Left renal pelvis (tissue), 4 donors: ENCODE results near the gene RAB2B. TPM values are rescaled to one million over a fixed set of nuclear protein-coding genes. Genes with fewer than 3 reads are reported as not detected.

ENCODE experiments used
- DNase-seq, 4 donors: peaks; one replicate each; pipeline ENCODE4 v3.0.0-alpha.2; 2013; ENCODE audit warnings: low read depth in 4 of 4, low spot score in 3 of 4
- polyA plus RNA-seq, 4 donors: library from polyadenylated mRNA; unstranded; fragments of 120-200 nt; gene quantifications; one replicate each; pipeline ENCODE4 v1.2.1, GENCODE V29; 2013; ENCODE audit not compliant: insufficient read length in 4 of 4

RAB2B gene
- 10 to 100 TPM; 37.7 to 44.4 (median 39.2) TPM for polyA plus RNA-seq

DNA sequence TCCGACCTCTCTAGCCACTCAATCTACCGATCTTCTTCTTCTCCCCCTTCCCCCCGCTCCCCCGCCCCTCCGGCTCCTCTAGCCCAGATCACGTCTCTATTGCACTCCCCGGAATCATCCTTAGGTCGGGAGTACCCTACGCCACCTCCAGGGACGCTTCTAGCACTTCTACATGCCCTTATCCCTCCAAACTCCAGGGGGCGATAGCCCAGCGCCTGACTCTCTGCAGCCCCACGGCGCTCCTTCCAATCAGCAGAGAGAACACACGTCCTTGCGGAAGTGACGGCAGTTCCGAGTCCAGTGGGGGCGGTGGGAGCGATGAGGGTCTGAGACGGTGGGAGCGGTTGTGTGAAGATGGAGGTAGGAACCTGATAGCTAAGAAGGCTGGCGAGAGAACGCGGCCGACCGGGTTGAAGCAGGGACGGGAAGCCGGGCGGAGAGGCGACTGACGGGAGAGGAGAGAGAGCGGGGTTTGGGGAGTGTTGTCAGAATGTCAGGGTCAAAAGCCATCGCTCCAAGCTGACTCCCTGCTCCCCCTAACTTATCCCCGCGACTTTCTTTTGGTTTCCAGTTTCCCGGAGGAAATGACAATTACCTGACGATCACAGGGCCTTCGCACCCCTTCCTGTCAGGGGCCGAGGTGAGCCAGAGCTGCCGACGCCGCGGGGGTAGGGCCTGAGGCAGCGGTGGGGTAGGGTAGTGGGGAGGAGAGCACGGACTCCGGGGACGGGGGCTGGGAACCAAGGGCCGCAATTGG lies at the start of gene RAB2B, which contains the start of gene TOX4:
RAB2B (minus strand) TSS at position 35 of the 757 bp plus-strand sequence. CDS start 87 bp downstream, outside the sequence.
TOX4 (plus strand) TSS at position 271 of the 757 bp plus-strand sequence; CDS start at position 355, 84 bp downstream.
- peak; percentile 96 to 98 (median 98) for DNase-seq

DNA sequence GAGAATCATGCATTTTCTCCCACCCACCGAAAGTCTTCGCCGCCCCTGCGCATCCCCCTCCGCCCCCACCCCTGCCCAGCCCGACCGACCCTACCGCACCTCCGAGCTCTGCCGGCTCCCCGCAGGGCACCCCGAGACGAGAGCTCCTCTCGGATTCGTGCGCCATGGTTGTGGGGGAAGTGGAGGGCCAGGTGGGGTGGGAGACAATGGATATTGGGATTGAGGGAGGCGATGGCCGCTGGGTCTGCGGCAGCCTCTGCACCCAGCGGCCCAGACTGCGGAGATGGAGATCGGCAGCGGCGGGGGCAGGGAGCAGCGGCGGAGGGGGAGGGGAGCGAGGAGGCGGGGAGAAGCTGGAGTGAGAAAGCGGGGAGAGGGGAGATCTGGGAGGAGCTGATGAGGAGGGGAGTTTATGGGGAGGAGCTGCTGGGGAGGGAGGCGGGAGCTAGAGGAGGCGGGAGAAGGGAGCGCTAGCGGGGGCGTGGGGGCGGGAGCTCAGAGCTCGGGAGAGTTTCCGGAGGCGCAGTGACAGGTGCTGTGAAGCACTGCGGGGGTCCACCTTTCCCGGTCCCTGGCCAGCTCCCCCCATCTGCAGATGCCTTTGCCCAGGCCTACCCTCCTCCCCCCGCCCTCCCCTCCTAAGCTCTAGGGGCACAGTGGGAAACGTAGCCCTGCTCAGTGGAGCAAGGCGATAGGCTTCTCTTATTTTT lies 49.4 kb upstream of the RAB2B start, which contains the start of gene SALL2:
SALL2 (minus strand) TSS at position 385 of the 710 bp plus-strand sequence; CDS start at position 166, 219 bp downstream.
- peak; percentile 81 to 88 (median 84) for DNase-seq

DNA sequence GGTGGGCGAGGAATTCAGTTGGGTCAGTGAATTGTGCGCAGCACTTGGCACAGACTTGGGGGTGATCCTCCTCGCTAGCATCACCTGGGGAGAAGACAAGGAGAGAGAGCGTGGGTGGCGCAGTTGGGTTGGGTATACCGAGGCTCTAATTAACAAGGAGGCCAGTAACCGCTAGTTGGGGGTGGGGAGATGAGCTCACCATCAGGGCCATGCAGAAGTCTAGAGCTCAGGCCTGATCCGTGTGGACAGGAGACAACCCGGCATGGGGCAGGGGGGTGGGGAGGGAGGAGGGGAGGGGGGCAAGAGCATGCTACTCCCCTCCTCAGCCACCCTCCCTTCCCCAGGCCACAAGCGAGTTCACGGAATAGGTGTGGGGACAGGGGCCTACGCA lies 48.8 kb upstream of the RAB2B start:
- no peak for DNase-seq

DNA sequence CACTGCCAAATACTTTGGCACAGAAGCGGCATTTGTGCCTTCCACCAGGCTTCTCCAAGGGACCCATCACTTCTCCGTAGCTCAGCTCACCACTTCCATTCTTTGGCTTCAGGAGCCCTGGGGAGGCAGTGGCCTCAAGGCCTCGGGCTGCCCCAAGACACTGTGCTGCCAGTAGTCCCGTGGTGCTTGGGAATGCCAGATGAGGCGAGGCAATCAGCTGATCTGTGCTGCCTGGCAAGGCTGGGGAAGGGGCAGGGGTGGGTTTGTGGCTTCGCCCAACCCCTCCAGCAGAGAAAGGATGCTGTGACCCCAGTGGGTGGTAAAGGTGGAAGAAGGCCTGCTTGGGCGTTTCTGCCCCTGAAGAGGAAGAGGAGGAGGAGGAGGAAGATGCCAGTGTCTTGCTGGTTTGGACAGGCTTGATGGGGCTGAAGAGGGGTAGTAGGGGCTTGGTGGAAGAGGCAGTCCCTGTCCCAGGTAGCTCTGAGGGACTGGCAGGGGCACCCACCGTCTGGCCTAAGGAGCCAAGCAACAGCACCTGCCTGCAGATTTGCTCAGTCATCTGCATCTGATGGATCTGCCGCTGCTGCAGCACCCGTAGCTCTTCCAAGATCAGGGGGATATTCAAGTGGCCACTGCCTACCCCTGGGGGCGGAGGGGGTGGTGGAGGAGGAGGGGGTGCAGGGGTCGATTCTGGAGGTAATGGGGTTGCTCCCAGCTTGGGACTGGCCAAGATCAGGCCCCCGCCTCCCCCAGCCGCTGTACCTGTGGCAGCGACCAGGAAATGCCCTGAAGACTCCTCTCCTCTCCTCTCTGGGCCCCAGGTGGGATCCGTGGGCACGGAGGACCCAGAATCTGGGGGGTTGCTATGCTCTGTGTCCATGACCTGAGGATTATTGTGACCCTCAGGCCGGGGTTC lies 48.1 kb upstream of the RAB2B start:
- DNase-seq: no peak

DNA sequence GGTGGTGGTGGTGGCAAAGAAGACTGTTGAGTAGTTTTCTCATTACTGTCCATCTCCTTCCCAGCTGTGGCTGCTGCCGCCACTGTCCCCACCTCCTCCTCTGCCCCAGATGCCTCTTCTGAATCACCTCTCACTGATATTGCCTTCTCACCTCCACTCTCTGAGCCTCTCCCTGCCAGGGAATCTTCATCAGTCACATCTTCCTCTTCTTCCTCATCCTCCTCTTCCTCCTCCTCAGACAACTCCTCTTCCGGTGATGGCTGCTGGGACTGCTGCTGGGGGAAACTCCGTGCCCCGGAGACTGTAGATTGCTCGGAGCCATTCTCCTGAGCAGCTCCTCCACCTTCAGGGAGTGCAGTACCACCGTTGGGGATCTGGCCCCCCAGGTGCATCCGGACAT lies 46.4 kb upstream of the RAB2B start:
- DNase-seq: no peak

DNA sequence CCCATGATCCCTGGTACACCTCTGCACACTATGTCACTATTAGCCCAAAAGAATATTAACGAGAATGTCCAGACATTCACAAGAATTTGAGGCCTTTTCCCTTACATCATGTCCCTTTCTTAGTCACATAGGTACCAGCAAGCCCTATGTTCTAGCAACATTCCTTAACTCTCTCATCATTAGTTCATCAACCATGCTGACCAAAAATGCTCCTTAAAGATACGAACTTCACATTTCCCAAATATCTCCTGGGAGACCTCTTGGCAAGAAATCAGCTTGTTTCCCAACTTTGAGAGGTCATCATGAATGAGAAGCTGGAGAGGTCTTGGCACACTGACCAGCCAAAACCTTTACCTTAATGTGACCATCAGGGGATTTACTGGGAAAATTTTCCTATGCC lies 44.7 kb upstream of the RAB2B start:
- no peak for DNase-seq

DNA sequence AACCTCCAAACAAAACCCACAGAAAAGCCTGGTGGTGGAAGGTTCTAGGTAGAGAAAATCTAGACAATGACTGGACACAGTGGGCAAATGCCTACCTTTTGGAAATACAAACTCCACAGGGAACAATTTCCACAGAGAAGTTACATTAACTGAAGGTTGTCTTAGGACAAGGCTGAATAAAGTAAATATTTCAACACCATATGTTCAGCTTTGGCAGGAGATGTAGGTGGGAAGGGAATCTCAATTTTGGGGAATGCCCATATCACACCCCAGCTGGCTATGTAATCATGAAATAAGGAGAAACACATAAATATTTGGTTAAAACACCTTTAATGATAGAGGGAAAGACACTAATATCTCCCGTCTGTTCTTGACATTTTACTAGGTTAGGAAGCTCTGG lies 44.0 kb upstream of the RAB2B start:
- no peak for DNase-seq

DNA sequence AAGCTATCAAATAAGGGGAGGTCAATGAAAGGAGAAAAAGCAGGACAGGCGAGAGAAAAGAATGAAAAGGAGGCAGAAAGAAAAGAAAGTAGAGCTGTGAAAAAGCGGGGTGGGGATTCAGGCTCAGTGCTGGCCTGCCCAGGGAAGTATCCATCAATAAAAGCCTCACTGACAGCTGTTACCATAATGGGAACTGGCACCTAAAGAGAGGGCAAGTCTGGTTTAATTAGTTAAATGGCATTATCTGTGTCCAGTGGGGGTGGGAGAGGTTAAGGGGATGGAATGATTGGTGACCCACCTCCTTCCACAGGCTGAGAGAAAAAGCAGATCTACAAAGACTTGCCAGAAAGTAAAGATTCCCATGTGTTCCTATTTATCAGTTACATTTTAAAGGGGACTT lies 42.0 kb upstream of the RAB2B start:
- no peak for DNase-seq

DNA sequence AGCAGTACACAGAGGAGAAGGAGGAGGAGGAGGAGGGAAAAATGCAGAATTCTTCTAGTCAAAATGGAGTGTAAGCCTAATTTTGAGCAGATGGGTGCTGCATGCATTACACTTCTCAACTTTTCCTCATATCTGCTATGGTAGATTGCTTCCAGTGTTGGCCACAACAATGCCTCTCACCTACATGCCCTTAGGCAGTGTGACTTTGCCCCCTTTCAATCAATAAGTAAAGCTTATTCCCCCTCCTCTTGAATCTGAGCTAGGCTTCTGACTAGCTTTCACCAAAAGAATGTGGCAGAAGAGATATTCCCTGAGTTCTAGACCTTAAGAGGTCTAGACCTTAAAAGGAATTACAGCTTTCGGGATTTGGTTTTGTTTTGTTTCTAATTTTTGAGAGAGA lies 37.6 kb upstream of the RAB2B start:
- DNase-seq: no peak

DNA sequence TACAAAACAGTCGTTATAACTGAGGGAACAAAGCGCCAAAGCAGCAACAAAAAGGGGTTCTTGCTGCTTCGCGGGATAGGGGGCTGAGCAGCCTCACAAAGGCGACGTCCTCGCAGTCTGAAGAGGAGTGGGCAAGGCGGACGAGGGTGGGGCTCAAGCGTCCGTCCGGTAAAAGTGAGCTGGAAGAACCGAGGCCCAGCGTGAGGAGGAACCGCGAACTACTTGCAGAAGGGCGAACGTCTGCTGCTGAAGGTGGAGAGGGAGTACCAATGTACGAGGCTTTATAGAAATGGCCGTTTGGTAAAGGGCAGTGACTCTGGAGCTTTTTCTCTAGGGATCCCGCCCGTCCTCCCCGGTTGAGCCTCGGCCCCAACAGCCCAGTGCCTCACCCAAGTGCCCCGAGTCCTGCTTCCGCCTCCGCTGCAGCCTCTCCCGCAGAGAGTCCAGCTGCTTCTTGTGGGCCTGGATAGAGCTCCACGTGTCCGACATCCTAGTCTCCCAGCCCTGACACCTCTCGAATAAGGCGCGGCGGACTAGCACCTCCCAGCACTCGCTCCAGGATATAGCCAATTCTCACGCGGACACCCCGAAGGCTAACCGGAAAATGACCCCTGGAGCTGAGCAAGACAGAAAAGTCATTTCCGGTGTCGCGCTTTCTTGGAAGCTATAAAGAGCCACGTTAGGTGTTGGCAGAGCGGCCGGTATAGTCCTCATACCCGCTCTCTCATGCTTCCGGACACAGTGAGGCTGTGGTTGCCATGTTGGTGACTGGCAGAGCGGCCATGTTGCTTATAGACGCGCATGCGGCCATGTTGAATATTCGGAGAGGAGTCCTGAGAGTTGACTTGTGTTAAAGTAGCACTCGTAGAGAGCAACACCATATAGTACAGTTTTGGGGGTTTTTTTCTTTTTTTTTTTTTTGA lies 34.2 kb upstream of the RAB2B start, which contains the start of gene METTL3:
METTL3 (minus strand) TSS at position 606 of the 923 bp plus-strand sequence; CDS start at position 489, 117 bp downstream.
- peak; percentile 96 to 98 (median 97) for DNase-seq

DNA sequence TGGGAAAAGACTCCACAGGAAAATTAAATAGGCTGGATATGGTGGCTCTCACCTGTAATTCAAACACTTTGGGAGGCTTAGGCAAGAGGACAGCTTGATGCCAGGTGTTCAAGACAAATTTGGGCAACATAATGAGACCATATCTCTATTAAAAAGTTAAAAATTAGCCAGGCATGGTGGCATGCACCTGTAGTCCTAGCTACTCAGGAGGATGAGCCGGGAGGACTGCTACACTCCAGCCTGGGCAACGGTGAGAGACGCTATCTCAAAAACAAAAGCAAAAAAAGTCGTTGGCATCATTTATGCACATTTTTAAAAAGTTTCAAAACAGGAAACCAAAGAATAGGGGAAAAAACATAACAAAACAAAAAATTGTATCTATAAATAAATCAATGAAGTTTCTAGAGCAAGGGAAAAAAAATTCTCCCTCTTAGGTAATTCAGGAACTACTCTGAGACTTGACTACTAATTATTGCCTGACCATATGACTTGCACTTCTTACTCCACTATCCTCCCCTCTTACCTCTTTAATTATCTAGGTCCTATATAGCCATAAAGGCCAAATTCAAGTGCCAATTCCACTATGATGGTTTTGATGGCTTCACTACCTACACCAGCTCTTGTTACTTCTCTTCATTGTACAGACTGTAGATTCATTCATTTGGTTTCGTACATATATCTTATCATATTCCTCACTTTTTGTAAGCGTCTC lies 32.8 kb upstream of the RAB2B start:
- DNase-seq: no peak

DNA sequence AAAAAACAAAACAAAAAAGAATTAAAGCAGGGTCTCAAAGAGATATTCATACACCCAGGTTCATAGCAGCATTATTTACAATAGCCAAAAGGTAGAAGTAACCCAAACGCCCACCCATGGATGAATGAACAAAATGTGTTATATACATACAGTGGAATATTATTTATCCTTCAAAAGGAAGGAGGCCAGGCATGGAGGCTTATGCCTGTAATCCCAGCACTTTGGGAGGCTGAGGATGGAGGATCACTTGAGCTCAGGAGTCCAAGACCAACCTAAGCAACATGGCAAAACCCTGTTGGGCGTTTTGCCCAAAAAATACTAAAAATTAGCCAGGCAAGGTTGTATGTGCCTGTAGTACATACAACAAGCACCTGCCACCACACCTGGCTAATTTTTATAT lies 29.8 kb upstream of the RAB2B start:
- no peak for DNase-seq

DNA sequence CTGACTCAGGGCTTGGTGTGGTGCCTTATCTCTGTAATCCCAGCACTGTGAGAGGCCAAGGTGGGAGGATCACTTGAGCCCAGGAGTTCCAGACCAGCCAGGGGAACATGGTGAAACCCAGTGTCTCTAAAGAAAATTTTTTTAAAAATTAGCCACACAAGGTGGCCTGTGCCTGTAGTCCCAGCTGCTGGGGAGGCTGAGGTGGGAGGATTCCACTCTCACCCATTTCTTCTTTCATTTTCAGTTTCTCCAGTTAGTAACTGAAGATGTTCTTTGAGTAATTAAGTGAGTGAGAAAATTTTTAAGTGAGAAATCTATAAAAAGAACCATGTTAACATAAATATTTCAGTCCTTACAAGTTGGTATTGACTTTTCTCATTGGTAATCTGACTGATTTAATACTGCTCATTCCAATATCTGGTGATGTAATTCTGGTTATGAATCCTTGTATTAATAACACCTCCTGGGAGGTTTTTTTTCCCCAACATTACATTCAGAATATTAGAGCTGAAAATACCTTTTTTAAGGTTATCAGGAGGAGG lies 28.3 kb upstream of the RAB2B start:
- no peak for DNase-seq

DNA sequence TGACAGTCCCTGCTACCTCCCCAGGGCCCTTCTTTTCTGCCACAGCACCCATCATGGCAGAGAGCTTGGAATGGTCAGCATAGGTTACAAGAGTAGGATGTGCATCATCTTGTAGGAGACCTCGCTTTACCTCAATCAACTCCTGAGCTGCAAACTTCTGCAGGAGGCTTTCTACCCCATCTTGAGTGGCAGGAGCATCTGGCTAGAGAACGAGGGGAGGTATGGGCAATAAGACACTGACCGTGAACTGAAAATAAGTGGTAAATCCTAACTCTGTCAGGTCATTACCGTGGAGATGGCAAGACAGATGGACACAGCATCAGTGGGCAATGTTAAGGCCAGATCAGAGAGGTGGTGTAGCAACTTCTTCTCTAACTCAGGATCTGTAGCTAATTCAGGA lies 26.6 kb upstream of the RAB2B start:
- no peak for DNase-seq

DNA sequence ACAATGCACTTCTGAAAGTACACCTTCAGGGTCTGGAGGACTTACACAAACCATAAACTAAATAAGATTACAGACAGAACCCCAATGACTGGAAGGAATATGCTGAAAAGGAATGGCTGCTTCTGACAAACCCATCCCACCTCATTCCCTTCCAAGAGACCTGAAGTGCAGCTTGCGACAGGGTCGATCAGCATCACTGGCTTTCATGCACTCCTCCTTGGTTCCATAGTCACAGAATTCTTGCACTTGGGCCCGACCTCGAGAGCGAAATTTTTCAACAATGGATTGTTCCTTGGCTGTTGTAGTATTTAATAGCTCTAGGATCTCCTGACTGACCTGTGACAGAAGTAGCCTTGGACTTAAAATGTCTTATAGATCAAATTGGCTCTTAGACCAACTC lies 24.8 kb upstream of the RAB2B start:
- DNase-seq: no peak

DNA sequence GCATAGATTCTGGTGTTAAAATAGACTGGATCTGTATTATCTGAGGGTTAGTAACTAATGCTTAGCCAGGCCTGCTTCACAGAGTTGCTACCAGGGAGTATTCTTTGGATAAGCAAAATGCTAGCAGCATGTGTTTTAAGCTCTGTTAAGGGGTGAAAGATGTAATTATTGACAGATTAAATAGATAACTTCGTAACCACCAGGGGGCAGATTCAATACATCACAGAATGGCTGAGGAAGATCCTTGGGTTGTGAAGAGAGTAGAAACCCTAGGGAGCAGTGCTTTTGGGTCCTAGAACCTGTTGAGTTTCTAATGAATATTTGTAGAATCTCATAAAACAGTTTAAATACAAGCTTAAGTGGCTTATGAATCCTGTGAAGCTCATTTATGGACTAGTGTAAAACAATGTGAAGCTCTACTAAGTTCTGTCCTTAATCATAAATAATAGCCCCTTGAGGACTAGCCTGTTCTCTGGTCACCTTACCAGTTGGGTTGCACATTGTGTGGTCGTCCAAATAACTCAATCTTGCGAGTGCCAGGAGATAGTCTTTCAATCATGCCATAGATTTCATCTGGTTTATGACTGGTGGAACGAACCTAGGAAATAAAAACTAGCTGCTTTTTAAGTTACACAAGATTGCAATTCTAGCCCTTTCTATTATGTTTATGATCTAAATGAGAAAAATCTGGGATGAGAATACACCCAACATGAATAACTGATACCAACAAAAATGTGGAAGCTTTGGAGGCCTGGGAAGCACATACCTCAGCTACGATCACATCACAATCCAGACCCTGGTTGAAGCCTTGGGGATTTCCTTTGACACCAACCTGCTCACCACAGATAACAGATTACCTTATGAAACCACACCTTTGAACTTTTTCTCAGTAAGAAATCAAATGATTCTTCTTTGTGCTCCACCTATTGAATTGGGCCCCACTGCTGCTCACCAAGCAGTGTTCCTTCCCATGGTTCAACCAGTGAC lies 22.1 kb upstream of the RAB2B start:
- DNase-seq: peak in 1 of 4 donors; percentile 38

DNA sequence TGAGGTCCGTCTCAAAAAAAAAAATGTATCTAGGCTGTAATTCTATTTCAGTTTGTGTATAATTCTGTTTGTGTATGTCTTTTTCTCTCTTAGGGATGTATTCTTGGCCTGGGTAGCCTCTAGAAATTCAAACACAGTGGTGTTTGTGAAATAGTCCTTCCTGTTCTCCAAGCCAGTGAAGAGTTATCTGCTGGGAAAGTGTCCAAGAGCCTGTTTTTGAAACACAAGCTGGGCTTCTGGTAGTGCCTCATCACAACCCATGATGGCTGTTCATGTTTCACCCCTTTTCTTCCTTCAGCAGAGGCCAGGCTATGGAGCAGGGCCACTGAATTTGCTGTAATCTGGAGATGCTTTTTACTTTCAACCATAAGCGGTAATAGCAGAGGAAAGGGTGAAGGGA lies 19.7 kb upstream of the RAB2B start:
- no peak for DNase-seq
